ENCODE data around the gene ADARB2. TPM values are rescaled to one million over a fixed set of nuclear protein-coding genes. Genes with fewer than 3 reads are reported as not detected.
"Not testable (repeated sequence)": the region's sequence is repeated elsewhere in the genome, so short reads cannot be mapped to it uniquely, and the experiment has no call there.

Gene ADARB2
- total RNA-seq, 1 donor from 2014 or later, result 0.19 TPM

GRCh38 chr10:1169186-1169885 lies 568.0 kb downstream of the ADARB2 start:
- DNase-seq (ENCODE audit: low read depth), result no peak

- no peak for DNase-seq (ENCODE audit: low read depth)
Observed at GRCh38 chr10:1168763-1169162, 568.6 kb downstream of the ADARB2 start.

GRCh38 chr10:1166828-1167275 lies 570.5 kb downstream of the ADARB2 start:
- DNase-seq (ENCODE audit: low read depth), result no peak

GRCh38 chr10:1166101-1166827 lies 571.1 kb downstream of the ADARB2 start:
- DNase-seq (ENCODE audit: low read depth), result no peak

GRCh38 chr10:1163831-1164230 lies 573.5 kb downstream of the ADARB2 start:
- no peak for DNase-seq (ENCODE audit: low read depth)

- no peak for DNase-seq (ENCODE audit: low read depth)
Observed at GRCh38 chr10:1163204-1163660, 574.1 kb downstream of the ADARB2 start.

- DNase-seq (ENCODE audit: low read depth), result no peak
Observed at GRCh38 chr10:1162481-1163203, 574.7 kb downstream of the ADARB2 start.

GRCh38 chr10:1161315-1161673 lies 576.0 kb downstream of the ADARB2 start:
- DNase-seq (ENCODE audit: low read depth), result not testable (repeated sequence)

- no peak for DNase-seq (ENCODE audit: low read depth)
Observed at GRCh38 chr10:1160561-1161314, 576.6 kb downstream of the ADARB2 start.

- no peak for DNase-seq (ENCODE audit: low read depth)
Observed at GRCh38 chr10:1159131-1160061, 577.9 kb downstream of the ADARB2 start.

GRCh38 chr10:1158536-1158935 lies 578.8 kb downstream of the ADARB2 start:
- DNase-seq (ENCODE audit: low read depth), result not testable (repeated sequence)

- no peak for DNase-seq (ENCODE audit: low read depth)
Observed at GRCh38 chr10:1158066-1158465, 579.3 kb downstream of the ADARB2 start.

- DNase-seq (ENCODE audit: low read depth), result no peak
Observed at GRCh38 chr10:1157615-1157933, 579.8 kb downstream of the ADARB2 start.

GRCh38 chr10:1156921-1157614 lies 580.3 kb downstream of the ADARB2 start:
- no peak for DNase-seq (ENCODE audit: low read depth)

GRCh38 chr10:1156616-1156886 lies 580.8 kb downstream of the ADARB2 start:
- DNase-seq (ENCODE audit: low read depth), result no peak

- DNase-seq (ENCODE audit: low read depth), result no peak
Observed at GRCh38 chr10:1155791-1156615, 581.3 kb downstream of the ADARB2 start.

GRCh38 chr10:1154531-1155295 lies 582.6 kb downstream of the ADARB2 start:
- no peak for DNase-seq (ENCODE audit: low read depth)

GRCh38 chr10:1153805-1154351 lies 583.4 kb downstream of the ADARB2 start:
- DNase-seq (ENCODE audit: low read depth), result no peak

Data from myocyte (in vitro differentiated cells).